ENCODE data around the gene EGLN3. TPM values are rescaled to one million over a fixed set of nuclear protein-coding genes. Genes with fewer than 3 reads are reported as not detected.

Gene EGLN3
- total RNA-seq, 2 experiments from 2014 or later = 3.5 to 4.2 TPM

DNA sequence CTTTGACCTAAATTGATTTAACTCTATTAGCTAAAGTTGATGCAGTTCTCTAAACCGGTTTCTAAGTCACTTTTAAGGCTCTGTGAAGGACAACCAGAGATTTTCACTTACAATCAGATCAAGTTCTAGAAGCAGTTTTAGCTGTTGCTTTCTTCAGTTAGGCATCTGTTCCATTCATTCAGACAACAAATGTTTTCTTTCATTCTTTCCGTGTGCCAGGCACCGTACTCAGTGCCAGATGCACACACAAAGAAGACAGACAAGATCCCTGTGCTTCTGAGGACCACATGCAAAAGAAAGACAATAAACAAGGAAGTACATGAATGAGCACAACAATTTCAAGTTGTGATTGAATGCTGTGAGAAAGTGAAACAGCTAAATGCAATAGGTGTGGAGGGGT is 11.1 kb upstream of the EGLN3 start:
- Mint-ChIP-seq H3K4me3 (no peak overlapping the region), H3K9me3 (peaks cover 7% of the 10 kb centered on the region), H3K27me3 (peaks cover 4% of the 10 kb centered on the region), H3K4me1 (ENCODE audit: low read depth) (peaks cover 2% of the 10 kb centered on the region), H3K27ac (no peak overlapping the region), H3K36me3 (ENCODE audit: low read depth) (no peaks in the 10 kb centered on the region)
- DNase-seq = no peak
- TF ChIP-seq, protein P1, sequence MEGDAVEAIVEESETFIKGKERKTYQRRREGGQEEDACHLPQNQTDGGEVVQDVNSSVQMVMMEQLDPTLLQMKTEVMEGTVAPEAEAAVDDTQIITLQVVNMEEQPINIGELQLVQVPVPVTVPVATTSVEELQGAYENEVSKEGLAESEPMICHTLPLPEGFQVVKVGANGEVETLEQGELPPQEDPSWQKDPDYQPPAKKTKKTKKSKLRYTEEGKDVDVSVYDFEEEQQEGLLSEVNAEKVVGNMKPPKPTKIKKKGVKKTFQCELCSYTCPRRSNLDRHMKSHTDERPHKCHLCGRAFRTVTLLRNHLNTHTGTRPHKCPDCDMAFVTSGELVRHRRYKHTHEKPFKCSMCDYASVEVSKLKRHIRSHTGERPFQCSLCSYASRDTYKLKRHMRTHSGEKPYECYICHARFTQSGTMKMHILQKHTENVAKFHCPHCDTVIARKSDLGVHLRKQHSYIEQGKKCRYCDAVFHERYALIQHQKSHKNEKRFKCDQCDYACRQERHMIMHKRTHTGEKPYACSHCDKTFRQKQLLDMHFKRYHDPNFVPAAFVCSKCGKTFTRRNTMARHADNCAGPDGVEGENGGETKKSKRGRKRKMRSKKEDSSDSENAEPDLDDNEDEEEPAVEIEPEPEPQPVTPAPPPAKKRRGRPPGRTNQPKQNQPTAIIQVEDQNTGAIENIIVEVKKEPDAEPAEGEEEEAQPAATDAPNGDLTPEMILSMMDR (IDR thresholded peaks at IDR 0.05) = no peak
- ATAC-seq = no peak
- intact Hi-C loops (cut with micrococcal nuclease) = no loop called here
- ChIA-PET CTCF (interaction anchor here (0.7 kb wide), 1 partner anchor 90 kb away, joined by 3 read pairs; no protein-coding TSS in a partner anchor), POLR2A (no interaction called here)

- DNase-seq = no peak
- H3K4me3 Mint-ChIP-seq = no peak overlapping the region
- ATAC-seq = no peak
- TF ChIP-seq, protein P1 (IDR thresholded peaks at IDR 0.05) = no peak
- ChIA-PET CTCF (interaction anchor here (0.7 kb wide), 1 partner anchor 139 kb away, joined by 3 read pairs; no protein-coding TSS in a partner anchor), POLR2A (no interaction called here)
- intact Hi-C loops (cut with micrococcal nuclease) = no loop called here
- peaks cover 7% of the 10 kb centered on the region for H3K9me3 Mint-ChIP-seq
- no peaks in the 10 kb centered on the region for H3K36me3 Mint-ChIP-seq (ENCODE audit: low read depth)
- peaks cover 2% of the 10 kb centered on the region for H3K4me1 Mint-ChIP-seq (ENCODE audit: low read depth)
- H3K27ac Mint-ChIP-seq = no peak overlapping the region
- H3K27me3 Mint-ChIP-seq = peaks cover 8% of the 10 kb centered on the region
Measured at GRCh38 chr14:33959692-33960151, 8.8 kb upstream of the EGLN3 start.

GRCh38 chr14:33958605-33959226 is 7.8 kb upstream of the EGLN3 start:
- peaks cover 7% of the 10 kb centered on the region for H3K9me3 Mint-ChIP-seq
- H3K27me3 Mint-ChIP-seq = peaks cover 11% of the 10 kb centered on the region
- ChIA-PET CTCF (no interaction called here), POLR2A (no interaction called here)
- DNase-seq (no peak), ATAC-seq (no peak)
- no peaks in the 10 kb centered on the region for H3K36me3 Mint-ChIP-seq (ENCODE audit: low read depth)
- TF ChIP-seq, protein P1 (IDR thresholded peaks at IDR 0.05) = no peak
- H3K4me3 Mint-ChIP-seq = no peak overlapping the region
- H3K4me1 Mint-ChIP-seq (ENCODE audit: low read depth) = peaks cover 2% of the 10 kb centered on the region
- H3K27ac Mint-ChIP-seq = no peak overlapping the region
- intact Hi-C loops (cut with micrococcal nuclease) = no loop called here

- intact Hi-C loops (cut with micrococcal nuclease) = no loop called here
- Mint-ChIP-seq H3K36me3 (ENCODE audit: low read depth) (no peaks in the 10 kb centered on the region), H3K4me3 (no peak overlapping the region)
Measured at GRCh38 chr14:33957993-33958392, 7.1 kb upstream of the EGLN3 start.

GRCh38 chr14:33957299-33957698 is 6.4 kb upstream of the EGLN3 start:
- no peaks in the 10 kb centered on the region for H3K36me3 Mint-ChIP-seq (ENCODE audit: low read depth)

More at GRCh38 chr14:33957993-33958392, 7.1 kb upstream of the EGLN3 start:
- ChIA-PET CTCF (no interaction called here), POLR2A (no interaction called here)
- TF ChIP-seq, protein P1 (IDR thresholded peaks at IDR 0.05) = no peak
- H3K27ac Mint-ChIP-seq = no peak overlapping the region
- H3K4me1 Mint-ChIP-seq (ENCODE audit: low read depth) = peaks cover 2% of the 10 kb centered on the region
- DNase-seq (no peak), ATAC-seq (no peak)
- peaks cover 7% of the 10 kb centered on the region for H3K9me3 Mint-ChIP-seq
- peaks cover 14% of the 10 kb centered on the region for H3K27me3 Mint-ChIP-seq

More at GRCh38 chr14:33957299-33957698, 6.4 kb upstream of the EGLN3 start:
- peaks cover 2% of the 10 kb centered on the region for H3K4me1 Mint-ChIP-seq (ENCODE audit: low read depth)
- intact Hi-C loops (cut with micrococcal nuclease) = no loop called here
- CTCF ChIA-PET = no interaction called here
- no peak for ATAC-seq
- no peak overlapping the region for H3K27ac Mint-ChIP-seq
- peaks cover 19% of the 10 kb centered on the region for H3K27me3 Mint-ChIP-seq
- H3K4me3 Mint-ChIP-seq = no peak overlapping the region
- POLR2A ChIA-PET = no interaction called here
- DNase-seq = no peak
- TF ChIP-seq, protein P1 (IDR thresholded peaks at IDR 0.05) = no peak
- peaks cover 2% of the 10 kb centered on the region for H3K9me3 Mint-ChIP-seq

Measured in activated CD8-positive, alpha-beta T cell treated with anti-CD3 and anti-CD28 coated beads for 36 hours (primary cell).